ENCODE data around the gene ATP6V1D.

The ATP6V1D gene

GRCh38 chr14:67365476-67365875 is 5.9 kb upstream of the ATP6V1D start:
- Histone ChIP-seq H2AFZ (ENCODE audit: low read depth, low read length, severe bottlenecking) (no peak overlapping the region), H4K20me1 (ENCODE audit: low read depth, low read length) (peaks cover 37% of the 10 kb centered on the region), H3K4me3 (ENCODE audit: insufficient read depth, low read length, poor library complexity, severe bottlenecking) (no peak overlapping the region), H3K9ac (ENCODE audit: low read length) (no peak overlapping the region), H3K79me2 (ENCODE audit: insufficient read depth, low read length) (peaks cover 91% of the 10 kb centered on the region), H3K27ac (ENCODE audit: low read depth, low read length) (no peak overlapping the region), H3K27me3 (ENCODE audit: low read length) (no peaks in the 10 kb centered on the region), H3K9me2 (replicated peaks; ENCODE audit: insufficient read depth, low read length) (no peaks in the 10 kb centered on the region), H3K4me2 (ENCODE audit: low read depth, low read length, poor library complexity, severe bottlenecking) (no peak overlapping the region), H3F3A (ENCODE audit: insufficient read depth) (no peaks in the 10 kb centered on the region), H3K9me3 (ENCODE audit: insufficient read depth, low read length) (no peaks in the 10 kb centered on the region), H3K36me3 (ENCODE audit: low read length) (peaks cover 47% of the 10 kb centered on the region)
- no peak for TF ChIP-seq CTCF (IDR thresholded peaks at IDR 0.05; ENCODE audit: insufficient read depth, low read length, poor library complexity, severe bottlenecking)
- TF ChIP-seq EZH2phosphoT487 (conservative IDR thresholded peaks at IDR 0.05; ENCODE audit: low read length) = no peak

- peak overlapping the region; percentile 88 for H3K4me3 ChIP-seq (ENCODE audit: insufficient read depth, low read length, poor library complexity, severe bottlenecking)
- TF ChIP-seq CTCF (IDR thresholded peaks at IDR 0.05; ENCODE audit: insufficient read depth, low read length, poor library complexity, severe bottlenecking) = no peak
- TF ChIP-seq EZH2phosphoT487 (conservative IDR thresholded peaks at IDR 0.05; ENCODE audit: low read length) = no peak
- peaks cover 28% of the 10 kb centered on the region for H4K20me1 ChIP-seq (ENCODE audit: low read depth, low read length)
- H3K79me2 ChIP-seq (ENCODE audit: insufficient read depth, low read length) = peaks cover 68% of the 10 kb centered on the region
- no peaks in the 10 kb centered on the region for H3K9me3 ChIP-seq (ENCODE audit: insufficient read depth, low read length)
- H3K36me3 ChIP-seq (ENCODE audit: low read length) = peaks cover 19% of the 10 kb centered on the region
- no peaks in the 10 kb centered on the region for H3K27me3 ChIP-seq (ENCODE audit: low read length)
- H3K27ac ChIP-seq (ENCODE audit: low read depth, low read length) = peak overlapping the region; percentile 82
- peak overlapping the region; percentile 95 for H3K4me2 ChIP-seq (ENCODE audit: low read depth, low read length, poor library complexity, severe bottlenecking)
- H2AFZ ChIP-seq (ENCODE audit: low read depth, low read length, severe bottlenecking) = peak overlapping the region; percentile 85
- no peaks in the 10 kb centered on the region for H3K9me2 ChIP-seq (replicated peaks; ENCODE audit: insufficient read depth, low read length)
- H3F3A ChIP-seq (ENCODE audit: insufficient read depth) = no peaks in the 10 kb centered on the region
- H3K9ac ChIP-seq (ENCODE audit: low read length) = peak overlapping the region; percentile 89
Observed at GRCh38 chr14:67360470-67361206, 1.0 kb upstream of the ATP6V1D start.

- Histone ChIP-seq H3F3A (ENCODE audit: insufficient read depth) (no peaks in the 10 kb centered on the region), H3K9me2 (replicated peaks; ENCODE audit: insufficient read depth, low read length) (no peaks in the 10 kb centered on the region), H3K4me3 (ENCODE audit: insufficient read depth, low read length, poor library complexity, severe bottlenecking) (peak overlapping the region; percentile 82), H2AFZ (ENCODE audit: low read depth, low read length, severe bottlenecking) (peak overlapping the region; percentile 62), H4K20me1 (ENCODE audit: low read depth, low read length) (peaks cover 19% of the 10 kb centered on the region; the same call in 1 of the 2 replicates), H3K9ac (ENCODE audit: low read length) (peak overlapping the region; percentile 89), H3K4me2 (ENCODE audit: low read depth, low read length, poor library complexity, severe bottlenecking) (peak overlapping the region; percentile 83), H3K79me2 (ENCODE audit: insufficient read depth, low read length) (peaks cover 59% of the 10 kb centered on the region), H3K27ac (ENCODE audit: low read depth, low read length) (no peak overlapping the region), H3K27me3 (ENCODE audit: low read length) (no peaks in the 10 kb centered on the region), H3K36me3 (ENCODE audit: low read length) (peaks cover 5% of the 10 kb centered on the region; the same call in 1 of the 2 replicates), H3K9me3 (ENCODE audit: insufficient read depth, low read length) (no peaks in the 10 kb centered on the region)
- TF ChIP-seq EZH2phosphoT487 (conservative IDR thresholded peaks at IDR 0.05; ENCODE audit: low read length) (no peak), CTCF (IDR thresholded peaks at IDR 0.05; ENCODE audit: insufficient read depth, low read length, poor library complexity, severe bottlenecking) (no peak)
Observed at GRCh38 chr14:67358924-67359774, 455 bp downstream of the ATP6V1D start.
